Measurements from ENCODE around the gene GTF3C6. TPM values are rescaled to one million over a fixed set of nuclear protein-coding genes. Genes with fewer than 3 reads are reported as not detected.

GTF3C6 gene
- total and polyA plus RNA-seq, 2 of the 8 experiments (the other 6 are each of a cell fraction or from before 2014, with no cell fraction given) = 13.1 to 87.4 TPM

GRCh38 chr6:110934381-110934898, 24.1 kb upstream of the GTF3C6 start:
- FAIRE-seq (no peak), DNase-seq (ENCODE audit: low read depth in 1 of 2, low spot score in 2 of 2) (no peak)
- H4K8ac ChIP-seq (ENCODE audit: extremely low read depth, insufficient read depth, low read length) = no peak overlapping the region
- no peak overlapping the region for H3K14ac ChIP-seq (ENCODE audit: insufficient read length)
- H2AFZ ChIP-seq (ENCODE audit: low read length) = no peak overlapping the region
- H3K79me1 ChIP-seq (ENCODE audit: low read depth, low read length) = no peaks in the 10 kb centered on the region
- H2BK15ac ChIP-seq (ENCODE audit: low read length) = no peak overlapping the region
- no peaks in the 10 kb centered on the region for H3K36me3 ChIP-seq (ENCODE audit: control insufficient read depth in 2 of 4, insufficient read depth in 4 of 4, low read length in 3 of 4)
- H3K27ac ChIP-seq (ENCODE audit: low read depth, low read length) = no peak overlapping the region
- H4K20me1 ChIP-seq (replicated peaks in 1 of 2; ENCODE audit: control insufficient read depth in 1 of 2, insufficient read depth in 2 of 2, low read length in 2 of 2) = no peaks in the 10 kb centered on the region
- no peak overlapping the region for H3K9ac ChIP-seq (replicated peaks in 1 of 4; ENCODE audit: extremely low read depth in 1 of 4, low read depth in 3 of 4, low read length in 3 of 4)
- CTCF ChIA-PET (ENCODE audit: partially characterized antibody) = no interaction called here
- H3K4me1 ChIP-seq (replicated peaks in 1 of 4; ENCODE audit: control insufficient read depth in 3 of 4, insufficient read depth in 4 of 4, low read length in 3 of 4) = no peaks in the 10 kb centered on the region
- no peak overlapping the region for H3K56ac ChIP-seq (replicated peaks; ENCODE audit: insufficient read length, low read depth, low read length)
- no peak overlapping the region for H4K5ac ChIP-seq (ENCODE audit: insufficient read length, low read depth, low read length)
- H2BK120ac ChIP-seq (replicated peaks; ENCODE audit: low read depth, low read length) = no peak overlapping the region
- no peak overlapping the region for H3K4me2 ChIP-seq (ENCODE audit: insufficient read depth in 1 of 2, low read depth in 2 of 2, low read length in 2 of 2)
- 96% methylated on average over 1 of the region's 1 CpG; no CpG with 5 or more reads in 1 of the 2 experiments for WGBS, 2 experiments (ENCODE audit: extremely low coverage in 1 of 2, insufficient coverage in 1 of 2, insufficient read length in 1 of 2, insufficient replicate concordance in 2 of 2, low coverage in 1 of 2, low lambda C conversion rate in 2 of 2, missing lambda C conversion rate in 1 of 2)
- H3K9me3 ChIP-seq (ENCODE audit: insufficient read depth in 2 of 2, low read depth in 1 of 2, low read length in 1 of 2) = no peaks in the 10 kb centered on the region
- H3K18ac ChIP-seq (ENCODE audit: extremely low read depth, low read length) = no peak overlapping the region
- no peak overlapping the region for H3K23ac ChIP-seq (ENCODE audit: insufficient read length)
- H3K27me3 ChIP-seq (replicated peaks in 1 of 4; ENCODE audit: control insufficient read depth in 3 of 4, extremely low read depth in 1 of 4, insufficient read depth in 3 of 4, low read length in 3 of 4) = no peaks in the 10 kb centered on the region
- POLR2A ChIA-PET (ENCODE audit: partially characterized antibody) = interaction anchor here (3.6 kb wide), 1 partner anchor 24 kb away, joined by 11 read pairs; the partner anchor contains the start of gene GTF3C6
- H3K4ac ChIP-seq (replicated peaks; ENCODE audit: insufficient read length, low read depth, low read length) = no peak overlapping the region
- no peak overlapping the region for H3K4me3 ChIP-seq (ENCODE audit: extremely low read depth in 1 of 4, insufficient read depth in 2 of 4, low read depth in 3 of 4, low read length in 4 of 4)
- H2AK5ac ChIP-seq (ENCODE audit: low read depth, low read length) = no peak overlapping the region
- no peak overlapping the region for H2BK5ac ChIP-seq (ENCODE audit: low read depth, low read length)
- H2BK20ac ChIP-seq (ENCODE audit: low read length) = no peak overlapping the region
- no peaks in the 10 kb centered on the region for H3K23me2 ChIP-seq (ENCODE audit: low read depth, low read length)
- H3K79me2 ChIP-seq (ENCODE audit: control insufficient read depth in 1 of 2, insufficient read depth in 2 of 2, low read length in 2 of 2) = no peaks in the 10 kb centered on the region
- H4K91ac ChIP-seq (replicated peaks; ENCODE audit: insufficient read length, low read length) = no peak overlapping the region
- H2BK12ac ChIP-seq (ENCODE audit: low read depth, low read length) = no peak overlapping the region
- TF ChIP-seq SP4 (IDR thresholded peaks at IDR 0.05; ENCODE audit: low read length) = no peak
- TF ChIP-seq GTF2F1 (IDR thresholded peaks at IDR 0.05; ENCODE audit: borderline replicate concordance, low read depth, low read length) = no peak
- TF ChIP-seq TBP (IDR thresholded peaks at IDR 0.05; ENCODE audit: low read depth, low read length) = no peak
- no peak for TF ChIP-seq CBX5 (IDR thresholded peaks at IDR 0.05; ENCODE audit: low read depth, low read length)
- no peak for TF ChIP-seq MAFK (IDR thresholded peaks at IDR 0.05; ENCODE audit: low read depth, low read length)

Measured in H1 (cell line).